DND-41 (cell line): ENCODE measurements around the gene TMEM91.

ENCODE experiments used
- ATAC-seq: fragments of 200-7000 bp; cut with Tn5 transposase; 3 replicates; pipeline ENCODE4 v1.9.1; 2021; ENCODE audit warnings: low read depth; ENCODE audit not compliant: insufficient read depth
- DNase-seq: peaks from one replicate; pipeline ENCODE4 v3.0.0-alpha.2; 2020
- H2AFZ ChIP-seq: 2 replicates; pipeline ENCODE4 v1.6.0; 2012; ENCODE audit warnings: low read depth, low read length
- H3K27ac ChIP-seq: 2 replicates; pipeline ENCODE4 v1.5.1; 2012; ENCODE audit warnings: low read length, inconsistent platforms
- H3K27me3 ChIP-seq: fragments of 200-600 bp; sonication (generic); 2 replicates; pipeline ENCODE4 v1.6.0; 2012; ENCODE audit warnings: low read length, mild to moderate bottlenecking, inconsistent platforms; ENCODE audit not compliant: insufficient read depth, poor library complexity
- H3K36me3 ChIP-seq: 2 replicates; pipeline ENCODE4 v1.5.1; 2012; ENCODE audit warnings: low read length, inconsistent platforms; ENCODE audit not compliant: insufficient read depth
- H3K4me1 ChIP-seq: 2 replicates; pipeline ENCODE4 v1.5.1; 2012; ENCODE audit warnings: mild to moderate bottlenecking, low read length; ENCODE audit not compliant: insufficient read depth
- H3K4me2 ChIP-seq: 2 replicates; pipeline ENCODE4 v1.6.0; 2012; ENCODE audit warnings: mild to moderate bottlenecking, moderate library complexity, low read length, inconsistent platforms; ENCODE audit not compliant: insufficient read depth
- H3K4me3 ChIP-seq, 2 experiments: fragments of 200-600 bp in 1 of 2; shearing (Covaris generic) in 1 of 2; 2 replicates each; pipeline ENCODE4 v1.5.1; 2012 to 2016; ENCODE audit warnings: inconsistent platforms in 2 of 2, low read length in 2 of 2, mild to moderate bottlenecking in 2 of 2, low read depth in 1 of 2, moderate library complexity in 1 of 2
- H3K79me2 ChIP-seq: 2 replicates; pipeline ENCODE4 v1.6.0; 2012; ENCODE audit warnings: low read length, inconsistent platforms; ENCODE audit not compliant: insufficient read depth
- H3K9ac ChIP-seq: 2 replicates; pipeline ENCODE4 v1.6.0; 2012; ENCODE audit warnings: low read depth, mild to moderate bottlenecking, inconsistent platforms, low read length, moderate library complexity
- H3K9me3 ChIP-seq: 2 replicates; pipeline ENCODE4 v1.5.1; 2012; ENCODE audit warnings: low read length, moderate library complexity, mild to moderate bottlenecking, inconsistent platforms; ENCODE audit not compliant: insufficient read depth, severe bottlenecking
- H4K20me1 ChIP-seq: 2 replicates; pipeline ENCODE4 v1.6.0; 2012; ENCODE audit warnings: low read length; ENCODE audit not compliant: insufficient read depth
- EZH2 ChIP-seq: IDR thresholded peaks from 3 replicates; pipeline ENCODE4 v1.6.1; 2012; ENCODE audit warnings: borderline replicate concordance, low read depth, mild to moderate bottlenecking, moderate library complexity, low read length, inconsistent platforms; ENCODE audit not compliant: severe bottlenecking
- TF ChIP-seq, protein P1 (sequence below): IDR thresholded peaks from 2 replicates; pipeline ENCODE4 v1.5.1; 2012; ENCODE audit warnings: borderline replicate concordance, low read length, moderate library complexity, mild to moderate bottlenecking; ENCODE audit not compliant: poor library complexity, severe bottlenecking; ENCODE audit errors: extremely low read depth

The TMEM91 gene

DNA sequence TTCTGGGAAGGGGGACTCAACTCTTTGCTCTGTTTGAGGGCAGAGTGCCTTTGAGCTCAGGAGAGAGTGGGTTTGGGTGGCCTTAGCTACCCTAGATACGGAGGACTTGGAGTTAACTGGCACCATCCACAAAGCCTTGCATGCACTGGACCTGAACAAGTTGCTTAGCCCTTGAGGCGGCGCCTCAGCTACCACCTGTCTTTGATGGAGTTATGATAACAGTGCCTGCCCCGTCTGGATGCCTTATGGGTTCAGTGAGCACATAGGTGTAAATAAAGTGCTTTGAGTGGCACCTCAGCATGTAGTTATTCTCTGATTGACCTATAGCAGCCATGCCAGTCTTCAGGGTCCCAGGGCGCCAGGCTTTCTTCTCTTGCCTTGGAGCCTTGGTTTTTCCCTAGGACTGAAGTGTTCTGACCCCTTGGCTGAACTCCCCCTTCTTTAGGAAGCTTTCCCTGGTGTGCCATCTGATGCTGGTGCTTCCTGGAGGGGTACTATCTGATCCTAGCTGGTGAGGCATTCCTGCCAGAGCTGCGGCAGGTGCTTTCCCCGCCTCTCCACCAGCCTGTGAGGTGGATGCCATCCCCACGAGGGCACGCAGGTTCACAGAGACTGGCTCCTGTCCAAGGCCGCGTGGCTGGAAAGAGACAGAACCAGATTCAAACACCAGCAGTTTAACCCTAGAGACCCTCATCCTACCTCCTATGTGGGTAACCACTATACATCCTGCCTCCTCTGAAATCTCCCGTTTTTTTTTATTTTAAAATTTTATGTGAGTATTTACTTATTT, 27.0 kb downstream of the TMEM91 start:
- no peaks in the 10 kb centered on the region for H3K9me3 ChIP-seq
- no peak overlapping the region for H3K27ac ChIP-seq
- ATAC-seq (no peak), DNase-seq (no peak)
- no peak overlapping the region for H3K4me2 ChIP-seq
- H3K4me1 ChIP-seq: peaks cover 14% of the 10 kb centered on the region
- H4K20me1 ChIP-seq: 0 out of 2 replicates have a peak, but pooled peaks cover 4% of the 10 kb centered on the region
- no peak overlapping the region for H3K4me3 ChIP-seq
- peaks cover 5% of the 10 kb centered on the region; the same call in 1 of the 2 replicates for H3K36me3 ChIP-seq
- H3K27me3 ChIP-seq: no peaks in the 10 kb centered on the region
- no peak overlapping the region for H2AFZ ChIP-seq
- TF ChIP-seq, protein P1, sequence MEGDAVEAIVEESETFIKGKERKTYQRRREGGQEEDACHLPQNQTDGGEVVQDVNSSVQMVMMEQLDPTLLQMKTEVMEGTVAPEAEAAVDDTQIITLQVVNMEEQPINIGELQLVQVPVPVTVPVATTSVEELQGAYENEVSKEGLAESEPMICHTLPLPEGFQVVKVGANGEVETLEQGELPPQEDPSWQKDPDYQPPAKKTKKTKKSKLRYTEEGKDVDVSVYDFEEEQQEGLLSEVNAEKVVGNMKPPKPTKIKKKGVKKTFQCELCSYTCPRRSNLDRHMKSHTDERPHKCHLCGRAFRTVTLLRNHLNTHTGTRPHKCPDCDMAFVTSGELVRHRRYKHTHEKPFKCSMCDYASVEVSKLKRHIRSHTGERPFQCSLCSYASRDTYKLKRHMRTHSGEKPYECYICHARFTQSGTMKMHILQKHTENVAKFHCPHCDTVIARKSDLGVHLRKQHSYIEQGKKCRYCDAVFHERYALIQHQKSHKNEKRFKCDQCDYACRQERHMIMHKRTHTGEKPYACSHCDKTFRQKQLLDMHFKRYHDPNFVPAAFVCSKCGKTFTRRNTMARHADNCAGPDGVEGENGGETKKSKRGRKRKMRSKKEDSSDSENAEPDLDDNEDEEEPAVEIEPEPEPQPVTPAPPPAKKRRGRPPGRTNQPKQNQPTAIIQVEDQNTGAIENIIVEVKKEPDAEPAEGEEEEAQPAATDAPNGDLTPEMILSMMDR: no peak
- no peak for TF ChIP-seq EZH2
- no peak overlapping the region for H3K9ac ChIP-seq
- H3K79me2 ChIP-seq: peaks cover 27% of the 10 kb centered on the region

DNA sequence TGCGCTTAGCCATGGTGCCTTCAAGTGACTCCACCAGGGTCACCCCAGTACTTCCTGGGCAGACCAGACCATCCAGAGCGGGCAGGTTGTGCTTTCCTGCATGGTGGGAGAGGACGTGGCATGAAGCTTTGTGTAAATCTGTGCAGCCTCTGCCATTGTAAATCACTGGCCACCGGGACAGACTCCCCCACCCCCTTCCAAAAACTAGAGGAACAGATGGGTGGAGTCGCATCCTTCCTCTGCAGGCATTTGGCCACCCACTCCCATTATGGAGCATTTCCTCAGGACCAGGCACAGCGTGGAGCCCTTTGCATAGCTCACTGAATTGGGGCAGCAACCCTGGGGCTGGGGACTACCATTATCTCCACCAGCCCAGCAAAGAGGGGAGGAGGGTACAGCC, 29.4 kb downstream of the TMEM91 start:
- no peak overlapping the region for H3K27ac ChIP-seq
- H3K9ac ChIP-seq: no peak overlapping the region
- H3K79me2 ChIP-seq: peaks cover 7% of the 10 kb centered on the region
- H3K4me3 ChIP-seq: no peak overlapping the region
- peaks cover 7% of the 10 kb centered on the region for H3K36me3 ChIP-seq
- no peak overlapping the region for H2AFZ ChIP-seq
- TF ChIP-seq, protein P1: no peak
- ATAC-seq: no peak
- no peaks in the 10 kb centered on the region for H3K9me3 ChIP-seq
- no peaks in the 10 kb centered on the region for H3K4me1 ChIP-seq
- H3K4me2 ChIP-seq: no peak overlapping the region
- no peaks in the 10 kb centered on the region for H3K27me3 ChIP-seq
- DNase-seq: no peak
- 0 out of 2 replicates have a peak, but pooled peaks cover 4% of the 10 kb centered on the region for H4K20me1 ChIP-seq

DNA sequence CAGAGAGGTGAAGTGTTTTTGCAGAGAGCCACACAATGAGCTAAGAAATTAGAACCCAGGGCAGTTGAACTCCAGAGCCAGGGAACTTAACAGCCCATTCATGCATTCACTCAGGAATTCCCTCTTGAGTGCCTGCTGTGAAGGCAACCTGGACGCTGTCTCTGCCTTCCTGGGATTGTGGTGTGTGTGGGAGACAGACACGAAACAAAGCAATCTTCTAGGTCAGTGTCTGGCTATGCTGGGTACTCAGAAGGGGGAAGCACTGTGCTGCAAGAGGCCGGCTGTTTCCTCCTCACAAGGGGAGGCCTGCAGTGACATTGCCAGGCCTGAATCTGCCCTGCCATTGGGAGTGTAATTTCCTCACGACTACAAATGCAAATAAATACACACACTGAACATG, 30.9 kb downstream of the TMEM91 start:
- TF ChIP-seq EZH2: no peak
- TF ChIP-seq, protein P1: no peak
- no peak overlapping the region for H3K9ac ChIP-seq
- H3K4me1 ChIP-seq: no peaks in the 10 kb centered on the region
- no peaks in the 10 kb centered on the region for H3K27me3 ChIP-seq
- no peak overlapping the region for H2AFZ ChIP-seq
- H4K20me1 ChIP-seq: 0 out of 2 replicates have a peak, but pooled peaks cover 4% of the 10 kb centered on the region
- no peaks in the 10 kb centered on the region for H3K9me3 ChIP-seq
- H3K27ac ChIP-seq: no peak overlapping the region
- no peak for ATAC-seq
- H3K79me2 ChIP-seq: peaks cover 2% of the 10 kb centered on the region; the same call in 1 of the 2 replicates
- DNase-seq: no peak
- H3K4me2 ChIP-seq: no peak overlapping the region
- peaks cover 11% of the 10 kb centered on the region for H3K36me3 ChIP-seq
- H3K4me3 ChIP-seq: no peak overlapping the region
